Stimulated activated CD8-positive, alpha-beta memory T cell treated with anti-CD3 and anti-CD28 coated beads, Interleukin-4, amount 100 ng/mL, for 1 hour (primary cell): ENCODE results near the gene LRFN5.

ENCODE experiments used
- DNase-seq, 2 donors: peaks; one replicate each; pipeline ENCODE4 v3.0.0-alpha.2; 2020; ENCODE audit warnings: low read depth in 2 of 2, low spot score in 1 of 2

Gene LRFN5

DNA sequence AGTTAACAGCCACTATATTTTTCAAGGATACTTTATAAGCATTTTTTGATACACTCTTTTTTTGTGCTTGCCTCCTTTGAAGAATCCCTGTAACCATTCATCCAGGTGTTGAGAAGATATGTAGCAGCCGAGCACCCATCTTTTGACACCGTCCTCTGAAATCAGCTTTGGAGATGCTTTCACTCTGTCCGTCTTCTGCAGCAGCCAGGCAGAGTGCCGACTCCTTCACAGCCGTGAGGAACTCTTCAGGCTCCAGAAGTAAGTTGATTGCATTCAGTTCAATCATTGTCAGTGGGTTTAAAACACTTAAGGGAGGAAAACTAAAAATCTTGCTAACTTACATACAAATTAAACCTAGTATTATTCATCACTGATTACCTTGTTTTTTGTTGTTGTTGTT lies 160.1 kb downstream of the LRFN5 start:
- no peak for DNase-seq

DNA sequence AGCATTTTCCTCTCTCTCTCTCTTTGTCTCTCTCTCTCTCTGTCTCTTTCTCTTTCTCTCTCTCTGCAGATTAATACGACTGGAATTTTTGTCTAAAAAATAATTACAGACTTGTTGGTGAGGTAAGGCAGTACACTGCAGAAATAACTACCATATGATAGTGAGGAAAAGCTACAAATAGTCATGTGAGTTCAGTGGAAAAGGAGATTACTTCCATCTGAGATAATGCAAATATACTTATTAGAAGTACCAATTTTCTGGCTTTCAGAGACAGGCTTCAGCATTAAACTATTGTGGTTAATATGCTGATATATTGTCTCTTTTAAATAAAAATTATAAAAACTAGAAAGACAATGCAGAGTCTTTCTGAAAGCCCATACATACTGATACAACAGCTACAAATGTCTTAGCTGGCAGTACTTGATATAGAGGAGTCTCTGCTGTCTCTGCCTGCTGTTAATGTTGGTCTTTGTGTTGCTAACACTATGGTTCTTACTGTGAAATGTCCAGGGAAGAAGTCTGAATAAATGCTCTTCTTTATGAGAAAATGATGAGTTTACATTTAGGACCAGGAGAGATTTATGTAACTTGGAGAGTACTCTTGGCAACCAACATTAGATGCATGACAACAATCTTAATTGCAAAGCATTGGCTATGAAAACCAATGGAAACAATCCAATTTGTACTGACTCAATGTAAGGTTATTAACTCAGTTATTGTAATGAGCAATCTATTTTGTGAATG lies 167.0 kb downstream of the LRFN5 start:
- DNase-seq = no peak

DNA sequence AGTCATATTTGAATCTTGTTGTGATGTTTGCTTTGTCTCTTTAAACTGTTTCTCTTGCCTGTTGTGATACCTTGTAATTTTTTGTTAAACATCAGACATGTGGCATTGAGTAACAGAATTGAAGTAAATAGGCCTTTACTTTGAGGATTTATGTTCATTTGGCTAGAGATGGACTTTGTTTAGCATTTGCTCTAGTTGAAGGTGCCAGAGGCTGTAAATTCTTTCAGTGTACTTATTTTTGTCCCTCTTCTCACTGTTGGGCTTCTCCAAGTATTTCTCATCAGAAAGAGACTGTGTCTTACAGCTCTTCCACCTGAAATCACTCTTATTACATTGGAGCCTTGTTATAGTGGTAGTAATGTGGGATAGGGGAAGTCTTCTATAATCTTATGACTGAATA lies 175.8 kb downstream of the LRFN5 start:
- DNase-seq = no peak

DNA sequence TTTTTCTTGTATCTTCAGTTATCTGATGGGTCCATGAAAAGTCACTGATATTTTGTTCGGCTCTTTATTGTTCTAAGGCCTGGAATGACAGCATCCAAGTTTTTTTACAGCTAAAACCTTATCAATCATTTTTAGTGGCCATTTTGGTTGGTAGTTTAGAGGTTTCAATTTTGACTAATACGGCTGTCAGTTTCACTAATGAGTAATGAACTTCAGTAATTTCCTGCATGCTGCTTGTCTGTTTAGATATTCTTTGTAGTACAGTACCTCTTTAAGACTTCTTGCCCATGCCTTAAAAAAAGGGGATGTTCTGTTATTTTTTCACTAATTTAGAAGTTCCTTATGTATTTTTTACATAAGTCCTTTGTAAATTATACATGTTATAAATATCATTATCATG lies 176.7 kb downstream of the LRFN5 start:
- DNase-seq = no peak

DNA sequence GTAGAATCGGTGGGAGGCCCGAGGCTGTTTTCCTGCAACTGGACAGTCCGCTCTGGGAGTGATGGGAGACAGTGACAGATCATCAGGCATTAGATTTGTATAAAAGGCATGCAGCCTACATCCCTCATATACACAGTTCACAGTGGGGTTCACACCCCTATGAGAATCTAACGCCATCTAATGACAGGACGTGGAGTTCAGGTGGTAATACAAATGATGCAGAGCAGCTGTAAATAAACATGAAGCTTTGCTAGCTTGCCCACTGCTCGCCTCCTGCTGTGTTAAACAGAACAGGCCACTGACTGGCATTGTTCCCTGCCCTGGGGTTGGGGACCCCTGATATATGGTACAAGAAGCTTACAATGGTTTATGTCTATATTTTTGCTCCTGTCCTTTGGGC lies 179.0 kb downstream of the LRFN5 start:
- no peak for DNase-seq

DNA sequence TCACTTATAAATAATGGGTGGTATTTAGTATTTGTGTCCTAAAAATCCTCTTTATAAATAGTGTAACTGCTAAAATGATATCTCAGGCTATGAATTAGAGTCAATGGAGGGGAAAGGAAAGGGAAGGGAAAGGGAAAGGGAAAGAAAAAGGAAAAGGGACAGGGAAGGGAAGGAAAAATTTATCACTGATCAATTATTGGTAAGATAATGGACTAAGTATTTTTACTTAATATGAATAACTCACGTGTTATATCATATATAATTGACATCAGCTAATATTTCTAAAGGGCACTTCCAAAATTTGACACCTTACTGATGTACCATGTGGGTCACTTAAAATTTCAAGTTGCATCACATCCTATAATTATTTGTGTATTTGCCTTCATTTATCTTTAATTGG lies 193.1 kb downstream of the LRFN5 start:
- DNase-seq = no peak

DNA sequence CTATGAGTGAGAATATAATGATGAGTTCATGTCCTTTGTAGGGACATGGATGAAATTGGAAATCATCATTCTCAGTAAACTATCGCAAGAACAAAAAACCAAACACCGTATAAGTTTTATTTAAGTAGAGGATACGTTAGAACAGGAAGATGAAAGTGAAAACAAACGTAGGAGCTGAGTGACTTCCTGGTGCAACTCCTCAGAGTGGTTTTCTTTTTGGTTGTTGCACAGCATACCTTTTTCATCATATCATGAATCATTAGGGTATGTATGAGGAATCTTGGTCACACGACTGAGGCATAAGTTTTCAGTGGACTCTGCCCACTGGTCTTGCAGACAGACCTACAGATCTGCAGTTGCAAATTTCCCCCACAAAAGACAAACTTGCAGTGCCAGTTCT lies 199.0 kb downstream of the LRFN5 start:
- no peak for DNase-seq

DNA sequence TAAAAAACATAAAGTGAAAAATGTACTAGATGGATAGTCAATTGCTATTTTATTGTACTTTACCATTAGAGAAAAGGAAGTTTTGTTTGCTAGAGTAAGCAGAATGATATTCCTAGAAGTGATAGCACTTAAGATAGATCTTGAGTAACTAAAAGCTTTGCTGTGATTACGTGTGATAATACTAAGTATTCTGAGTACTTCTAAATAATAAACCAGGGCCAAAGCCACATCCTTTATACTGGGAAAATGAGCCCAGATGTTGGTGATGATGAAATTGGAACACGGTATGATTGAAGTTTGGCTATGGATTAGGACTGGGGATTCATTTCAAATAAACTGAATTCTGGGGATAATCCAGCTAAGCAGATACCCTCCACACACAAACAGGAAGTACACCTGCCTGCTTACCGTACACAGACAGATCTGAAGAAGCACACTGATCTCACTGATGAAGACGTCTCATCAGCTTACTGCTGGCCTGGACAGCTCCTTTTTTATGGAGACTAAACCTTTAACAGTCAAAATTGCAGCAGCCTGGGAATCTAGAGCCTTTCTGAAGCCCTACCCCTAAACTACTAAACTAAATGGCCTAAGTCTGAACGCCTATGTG lies 199.8 kb downstream of the LRFN5 start:
- no peak for DNase-seq

DNA sequence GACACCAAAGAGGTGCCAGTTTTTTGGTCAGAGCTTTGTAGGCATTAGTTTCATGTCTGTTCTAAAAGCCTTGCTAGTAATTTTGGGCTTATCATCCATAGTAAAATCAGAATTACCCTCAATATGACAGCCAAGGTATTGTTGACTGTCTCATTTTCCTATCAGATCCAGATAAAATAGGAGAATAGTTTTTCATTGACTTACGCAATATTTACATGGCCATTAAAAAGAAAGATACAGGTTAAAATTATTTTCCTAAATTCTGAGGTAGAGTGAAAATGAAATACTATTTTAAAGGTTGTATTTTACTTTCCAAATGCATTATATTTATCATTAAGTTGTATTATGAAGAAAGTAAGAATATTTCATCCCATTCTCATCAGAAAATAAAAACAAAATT lies 203.7 kb downstream of the LRFN5 start:
- no peak for DNase-seq

DNA sequence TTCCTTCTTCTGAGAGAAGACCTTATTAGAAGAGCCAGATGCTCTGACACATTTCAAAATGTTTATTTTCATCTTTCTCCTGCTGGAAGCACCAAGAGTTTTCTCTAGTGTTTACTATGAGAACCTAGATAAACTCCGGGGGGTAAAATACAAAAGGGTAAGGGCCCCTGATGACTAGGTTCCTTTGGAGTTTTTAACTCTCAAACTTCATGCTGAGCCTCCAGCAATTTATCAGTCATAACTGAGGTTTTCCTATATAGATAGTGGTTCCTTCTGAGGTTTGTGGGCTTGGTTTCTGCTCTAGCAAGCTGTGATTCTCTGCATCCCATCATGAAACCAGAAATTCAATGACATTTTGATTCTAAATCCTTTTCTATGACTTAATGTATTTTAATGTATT lies 210.9 kb downstream of the LRFN5 start:
- no peak for DNase-seq

DNA sequence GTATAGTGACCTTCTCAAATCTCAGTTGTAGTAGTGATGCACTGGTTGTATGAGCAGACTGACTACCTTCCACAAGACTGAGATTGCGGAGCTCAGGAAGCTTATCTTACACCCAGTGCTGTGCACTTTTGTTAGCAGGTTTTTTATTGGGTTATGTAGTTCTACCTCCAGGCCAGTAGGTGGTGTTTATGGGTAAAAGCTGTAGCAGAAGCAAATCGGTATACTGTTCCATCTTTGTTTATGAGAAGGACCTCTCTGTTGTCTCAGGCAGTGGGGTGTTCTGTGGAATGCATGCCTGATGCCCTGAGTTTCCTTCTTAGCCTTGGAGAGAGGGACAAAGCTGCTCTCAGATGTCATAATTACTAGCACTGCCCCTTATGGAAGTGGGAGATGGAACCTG lies 217.8 kb downstream of the LRFN5 start:
- DNase-seq = no peak

DNA sequence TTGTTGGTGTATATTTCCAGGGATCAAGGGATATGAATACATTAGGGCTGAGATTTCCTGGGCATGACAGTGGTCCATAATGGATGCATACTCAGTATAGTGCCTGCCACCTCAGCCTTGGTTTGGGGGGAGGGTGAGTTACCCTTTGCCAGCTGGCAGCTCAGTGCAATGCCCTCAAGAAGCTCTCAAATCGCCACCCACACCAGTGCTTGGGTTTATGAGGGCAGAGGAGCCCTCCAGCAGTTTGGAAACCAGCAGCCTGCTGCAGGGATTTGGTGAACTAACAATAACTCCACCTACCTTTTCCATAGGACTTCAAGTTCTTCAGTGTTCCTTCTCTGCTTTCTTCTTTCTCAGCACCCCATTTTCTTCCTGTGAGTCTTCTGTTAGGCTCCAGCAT lies 218.9 kb downstream of the LRFN5 start:
- DNase-seq = no peak

DNA sequence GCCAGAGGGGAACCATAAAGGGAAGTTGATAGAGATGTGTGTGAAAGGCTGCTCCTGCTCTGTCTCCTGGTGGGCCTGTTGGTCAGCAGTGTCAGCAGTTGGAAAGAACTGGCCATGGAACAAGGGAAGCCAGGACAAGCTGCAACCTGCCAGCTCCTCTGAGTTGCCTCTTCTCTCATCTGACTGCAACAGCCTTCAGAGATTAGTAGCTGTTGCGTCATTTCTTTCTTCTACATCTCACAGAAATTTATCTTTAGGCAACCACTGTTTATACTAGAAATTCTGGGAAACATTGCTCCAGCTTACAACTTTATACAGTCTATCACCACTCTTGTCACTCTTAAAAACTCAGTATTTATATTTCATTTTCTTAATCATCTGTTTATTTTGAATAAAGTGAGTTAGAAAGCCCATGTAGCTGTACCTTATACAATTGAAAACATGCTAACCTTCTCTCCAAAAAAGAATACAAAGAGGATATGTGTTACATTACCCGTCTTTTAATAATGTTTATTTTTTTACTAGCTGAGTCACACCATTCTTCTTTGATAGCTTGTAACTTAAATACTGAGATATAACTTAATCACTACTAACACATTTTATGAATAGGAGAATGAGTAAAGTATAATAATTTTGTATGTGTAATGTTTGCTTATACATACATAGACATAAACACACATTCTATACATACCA lies 224.2 kb downstream of the LRFN5 start:
- no peak for DNase-seq

DNA sequence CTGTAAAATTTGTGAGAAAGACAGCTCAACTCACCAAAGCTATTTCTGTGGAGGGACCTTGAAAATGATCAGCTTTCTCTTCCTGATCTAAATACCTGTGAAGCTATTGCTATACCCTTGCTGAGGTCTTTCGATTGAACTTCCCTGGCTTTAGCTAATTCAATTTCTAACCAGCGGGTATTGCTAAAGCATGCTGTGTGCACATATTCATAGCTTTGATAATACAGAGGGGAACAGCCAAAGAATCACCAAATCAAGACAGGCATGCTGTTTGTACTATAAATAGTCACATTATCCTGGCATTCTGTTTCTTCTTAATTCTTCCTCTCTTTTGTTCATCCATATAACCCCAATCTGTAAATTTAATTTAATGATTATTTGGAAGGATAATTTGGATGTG lies 233.0 kb downstream of the LRFN5 start:
- DNase-seq = no peak

DNA sequence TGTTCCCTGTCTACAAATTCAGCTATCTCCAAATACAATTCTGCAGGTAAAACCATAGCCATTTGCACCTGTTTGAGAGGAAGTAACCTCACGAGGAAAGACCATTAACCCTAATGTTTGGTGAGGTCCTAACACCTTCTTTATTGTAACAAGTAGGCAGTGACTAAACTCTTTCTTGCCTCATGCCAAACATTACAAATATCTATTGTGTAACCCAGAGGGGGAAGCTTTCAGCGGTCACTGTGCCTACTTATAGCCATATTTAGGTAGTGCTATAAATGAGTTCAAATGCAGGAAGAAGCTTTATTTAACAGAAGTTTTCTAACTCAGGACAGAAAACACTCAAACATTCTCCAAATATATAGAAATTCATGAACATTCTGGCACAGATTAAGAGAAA lies 252.7 kb downstream of the LRFN5 start:
- DNase-seq = no peak

DNA sequence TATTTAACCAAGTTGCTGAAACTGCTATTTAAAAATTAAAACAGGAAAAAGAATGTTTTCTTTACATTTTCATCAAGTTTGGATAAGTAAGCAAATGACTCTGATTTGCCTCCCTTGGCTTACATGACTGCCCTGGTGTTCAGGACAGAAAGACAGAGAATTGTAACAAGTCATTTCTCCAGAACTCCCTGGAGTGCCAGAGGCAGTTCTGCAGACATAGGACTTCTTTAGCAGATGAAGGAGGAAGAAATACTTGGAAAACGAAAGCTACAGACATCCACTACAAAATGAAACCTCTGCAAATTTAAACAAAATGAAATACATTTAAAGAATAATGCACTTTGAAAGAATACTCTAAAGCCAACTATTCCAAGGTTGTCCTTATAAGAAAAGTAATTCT lies 253.9 kb downstream of the LRFN5 start:
- DNase-seq = no peak

DNA sequence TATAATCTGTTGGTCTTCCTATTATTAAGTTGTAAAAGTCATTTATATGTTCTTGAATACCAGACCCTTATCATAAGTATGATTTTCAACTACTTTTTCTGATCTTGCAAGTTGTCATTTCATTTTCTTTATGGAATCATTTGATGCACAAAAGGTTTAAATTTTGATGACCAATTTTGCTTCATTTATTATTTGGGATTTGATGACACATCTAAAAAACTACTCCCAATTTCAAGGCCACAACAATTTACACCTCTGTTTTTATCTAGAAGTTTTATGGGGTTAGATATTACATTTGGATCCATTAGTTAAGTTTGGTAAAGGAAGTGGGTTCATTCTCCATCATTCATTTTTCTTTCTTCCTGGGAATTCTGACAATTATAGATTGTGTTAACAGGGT lies 259.2 kb downstream of the LRFN5 start:
- DNase-seq = no peak

DNA sequence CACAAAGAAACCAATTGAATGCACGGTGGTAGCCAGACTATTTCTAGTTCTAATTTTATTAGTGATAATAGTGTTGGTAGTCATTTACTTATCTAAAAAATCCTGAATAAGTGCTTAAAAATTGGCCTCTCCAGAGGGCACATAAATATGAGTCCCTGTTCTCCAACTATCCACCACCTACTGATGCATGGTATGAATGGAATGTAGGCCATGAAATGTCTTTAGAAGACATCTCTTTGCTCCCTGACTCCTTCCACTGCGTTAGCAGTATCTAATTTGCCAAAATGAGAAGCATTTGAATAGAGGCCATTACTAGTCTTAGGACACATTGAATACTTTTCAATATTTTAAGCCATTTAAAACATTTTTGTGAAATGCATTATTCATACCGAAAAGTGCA lies 261.7 kb downstream of the LRFN5 start:
- no peak for DNase-seq

DNA sequence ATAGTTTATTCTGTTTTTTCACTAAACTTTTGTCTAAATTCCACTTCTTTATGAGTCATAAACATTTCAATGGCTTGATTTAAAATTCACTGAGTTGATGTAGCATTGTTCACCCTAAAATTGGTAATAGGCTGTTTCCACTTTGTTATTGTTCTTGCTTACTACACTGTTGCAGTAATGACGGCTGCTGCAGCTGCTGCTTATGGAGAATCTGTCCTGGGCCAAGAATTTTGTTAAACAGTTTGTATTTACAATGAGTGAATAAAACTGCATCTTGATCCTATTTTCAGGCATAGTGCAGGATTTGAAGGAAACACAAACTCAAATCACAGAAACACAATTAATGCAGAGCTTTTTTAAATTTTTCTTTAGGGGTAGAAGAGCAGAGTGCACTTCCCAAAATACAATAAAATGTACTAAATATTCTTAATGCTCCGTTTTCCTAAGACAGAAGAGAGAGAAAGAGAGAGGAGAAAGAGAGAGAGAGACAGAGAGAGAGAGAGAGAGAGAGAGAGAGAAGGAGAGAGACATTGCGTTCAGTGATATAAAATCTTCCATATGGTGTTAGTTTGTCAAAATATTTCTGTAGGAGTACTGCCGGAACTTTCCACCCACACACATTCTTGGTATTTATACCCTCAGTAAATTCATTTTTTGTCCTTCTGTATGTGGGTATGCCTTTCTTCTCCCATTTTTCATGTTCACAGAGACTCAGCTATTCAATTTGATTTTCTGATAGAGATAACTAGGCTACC lies 266.4 kb downstream of the LRFN5 start:
- no peak for DNase-seq

DNA sequence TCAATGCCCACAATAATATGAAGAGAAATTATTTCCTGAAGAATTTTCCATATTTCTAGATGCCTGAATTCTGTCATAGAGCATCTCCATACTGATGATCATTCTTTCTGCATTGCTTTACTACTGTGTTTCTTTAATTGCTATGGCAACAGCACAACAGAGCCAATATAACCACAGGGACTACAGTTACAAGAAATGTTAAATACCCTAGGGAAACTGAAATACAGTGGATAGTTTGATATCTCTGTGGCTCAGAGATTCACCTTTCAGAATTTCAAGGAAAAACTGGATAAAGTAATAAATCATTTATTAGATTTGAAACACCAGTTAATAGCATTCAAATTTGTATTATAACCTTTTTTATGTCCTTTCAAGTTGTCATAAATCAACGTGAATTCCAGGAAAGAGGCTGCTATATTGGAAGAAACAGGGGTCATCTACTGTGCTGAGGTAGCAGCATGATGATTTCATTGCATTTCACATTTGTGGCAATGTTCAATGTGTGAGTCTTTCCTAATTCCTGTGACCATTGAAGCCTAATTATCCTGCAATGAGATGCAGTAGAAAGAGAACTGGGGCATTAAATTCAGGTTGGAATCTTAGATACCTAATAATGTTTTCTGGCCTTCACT lies 267.1 kb downstream of the LRFN5 start:
- DNase-seq = no peak

DNA sequence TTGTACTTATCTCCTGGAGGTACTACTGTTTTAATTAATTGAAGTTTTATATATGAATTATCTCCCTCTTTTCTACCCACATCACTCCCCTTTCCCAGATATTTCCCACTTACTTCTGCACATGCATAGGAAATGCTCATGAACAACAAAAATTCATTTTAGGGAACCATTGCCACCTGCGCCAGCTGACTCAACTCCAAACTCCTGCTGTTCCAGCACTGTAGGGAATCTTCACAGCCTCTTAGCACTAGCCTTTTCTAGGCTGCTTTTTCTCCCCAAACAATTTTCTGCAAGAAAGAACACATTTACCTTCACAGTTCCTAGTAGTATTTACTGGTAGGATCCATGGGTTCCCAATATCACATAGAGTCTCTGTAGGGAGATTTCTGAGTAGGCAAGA lies 268.4 kb downstream of the LRFN5 start:
- DNase-seq = no peak
